GM21515 (cell line): ENCODE measurements around the gene CSNK1G1.

Experiments used
- ATAC-seq: cut with Tn5 transposase; IDR thresholded peaks from one replicate; pipeline ENCODE4 v1.9.1; 2021; ENCODE audit not compliant: unreplicated experiment

Gene CSNK1G1

DNA sequence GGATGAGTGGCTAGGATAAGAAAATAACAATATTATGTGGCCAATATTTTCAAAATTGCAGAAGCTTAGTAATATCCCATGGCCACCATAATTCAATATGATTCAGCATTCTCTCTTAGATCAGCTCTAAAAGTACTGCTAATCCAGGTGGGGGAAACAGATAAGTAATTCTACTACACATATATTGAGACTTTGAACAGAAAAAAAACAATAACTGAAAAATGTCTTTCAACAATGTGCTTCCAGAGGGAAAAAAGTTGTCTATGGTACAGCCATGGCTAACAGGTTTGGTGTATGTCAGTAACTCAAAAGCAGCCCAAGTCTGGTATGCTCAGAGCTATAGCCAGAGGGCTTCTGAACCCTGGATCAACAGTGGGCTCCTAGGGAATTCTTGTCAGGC is 150.8 kb downstream of the CSNK1G1 start:
- no peak for ATAC-seq

DNA sequence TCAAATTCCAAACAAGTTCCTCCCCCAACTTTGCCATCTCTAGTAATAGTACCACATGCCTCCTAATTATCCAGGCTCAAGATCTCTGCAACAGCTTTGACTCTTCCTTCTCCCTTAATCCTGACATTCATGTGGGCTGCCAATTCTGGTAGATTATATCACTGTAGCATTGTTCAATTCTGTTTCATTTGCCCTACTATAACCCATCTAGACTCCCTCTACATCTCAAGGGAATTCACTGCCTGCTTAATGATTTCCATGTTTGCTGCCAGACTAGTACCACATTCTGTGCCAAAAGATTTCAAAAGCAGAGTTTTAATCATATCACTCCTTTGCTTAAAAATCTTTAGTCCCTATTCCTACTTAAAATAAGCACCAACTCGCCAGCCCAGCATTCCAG is 158.5 kb downstream of the CSNK1G1 start:
- ATAC-seq: no peak

DNA sequence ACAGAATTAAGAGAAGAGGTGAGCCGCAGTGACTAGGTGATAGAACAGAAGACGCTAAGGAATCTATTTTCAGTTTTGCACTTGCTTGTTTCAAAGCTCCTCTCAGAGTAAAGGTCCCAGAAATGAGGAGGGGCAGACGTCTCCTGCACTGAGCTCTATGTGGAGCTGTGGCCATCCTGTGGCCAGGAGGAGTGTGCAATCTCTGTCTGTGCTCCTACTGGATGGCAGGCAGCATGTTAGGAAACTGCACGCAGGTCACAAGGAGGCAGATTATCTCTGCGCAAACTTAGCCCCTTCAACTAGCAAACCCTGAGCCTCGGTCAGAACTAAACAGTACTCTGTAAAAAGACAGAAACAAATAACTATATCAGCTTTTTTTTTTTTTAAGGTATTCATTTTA is 162.0 kb downstream of the CSNK1G1 start:
- no peak for ATAC-seq

DNA sequence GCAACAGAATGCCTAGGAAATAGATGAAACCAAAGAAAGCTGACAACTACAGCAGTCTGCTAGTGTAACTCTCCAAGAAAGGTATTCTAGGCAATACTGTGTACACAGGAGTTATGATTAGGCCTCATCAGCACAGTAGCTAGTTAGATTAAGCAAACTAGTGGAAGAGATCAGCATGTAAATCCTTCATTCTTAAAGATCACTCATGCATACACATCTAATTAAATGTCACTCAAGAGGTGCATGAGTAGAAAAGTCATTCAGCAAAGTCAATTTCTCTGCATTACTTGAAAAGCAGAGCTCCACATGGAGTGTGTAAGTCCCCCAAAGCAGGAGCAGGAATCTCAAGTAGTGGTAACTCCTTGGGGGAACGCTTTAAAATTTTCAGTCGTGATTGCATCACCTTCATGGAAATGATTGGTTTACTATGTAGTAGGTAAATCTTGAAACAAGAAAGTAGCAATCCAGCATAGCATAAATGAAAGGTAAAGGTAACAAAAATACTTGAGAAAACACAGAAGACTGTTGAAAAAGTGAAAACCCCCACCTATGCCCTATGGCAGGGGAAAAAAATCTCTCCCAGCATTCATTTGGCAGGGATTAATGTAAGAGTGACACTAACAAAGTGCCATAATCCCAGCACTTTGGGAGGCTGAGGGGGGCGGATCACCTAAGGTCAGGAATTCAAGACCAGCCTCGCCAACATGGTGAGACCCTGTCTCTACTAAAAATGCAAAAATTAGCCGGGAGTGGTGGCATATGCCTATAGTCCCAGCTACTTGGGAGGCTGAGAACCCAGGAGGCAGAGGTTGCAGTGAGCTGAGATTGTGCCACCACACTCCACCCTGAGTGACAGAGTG is 163.8 kb downstream of the CSNK1G1 start:
- ATAC-seq: no peak

DNA sequence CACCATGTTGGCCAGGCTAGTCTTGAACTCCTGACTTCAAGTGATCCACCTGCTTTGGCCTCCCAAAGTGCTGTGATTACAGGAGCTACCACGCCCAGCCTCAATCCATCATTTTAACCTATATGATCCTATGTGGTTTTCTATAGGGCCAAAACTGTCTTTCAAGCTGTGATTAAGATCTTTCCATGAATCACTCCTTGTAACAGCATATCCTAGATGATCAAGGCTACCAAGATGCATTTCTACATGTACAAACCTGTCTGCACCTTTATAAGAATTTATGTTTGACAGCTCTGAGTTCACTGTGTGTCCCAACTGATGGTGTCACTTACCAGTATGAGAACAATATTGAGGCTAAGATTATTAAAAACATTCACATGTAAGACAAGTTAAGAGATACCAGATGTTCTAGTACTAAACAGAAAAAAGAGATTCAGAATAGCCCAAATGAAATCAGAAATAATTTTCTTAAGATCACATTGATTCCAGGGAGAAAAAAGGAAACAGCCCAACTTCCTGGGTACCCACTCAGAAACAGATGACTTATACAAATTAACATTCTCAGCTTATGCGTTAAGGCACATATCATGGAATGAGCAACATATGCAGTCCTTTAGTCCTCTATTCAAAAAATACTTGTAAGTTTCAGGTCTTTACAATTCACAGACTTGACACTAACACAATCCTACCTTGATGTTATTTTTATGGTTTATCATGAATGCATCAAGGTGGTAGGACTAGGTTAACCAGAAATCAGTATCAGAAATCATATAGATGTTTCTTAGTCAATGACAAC is 168.4 kb downstream of the CSNK1G1 start:
- no peak for ATAC-seq

DNA sequence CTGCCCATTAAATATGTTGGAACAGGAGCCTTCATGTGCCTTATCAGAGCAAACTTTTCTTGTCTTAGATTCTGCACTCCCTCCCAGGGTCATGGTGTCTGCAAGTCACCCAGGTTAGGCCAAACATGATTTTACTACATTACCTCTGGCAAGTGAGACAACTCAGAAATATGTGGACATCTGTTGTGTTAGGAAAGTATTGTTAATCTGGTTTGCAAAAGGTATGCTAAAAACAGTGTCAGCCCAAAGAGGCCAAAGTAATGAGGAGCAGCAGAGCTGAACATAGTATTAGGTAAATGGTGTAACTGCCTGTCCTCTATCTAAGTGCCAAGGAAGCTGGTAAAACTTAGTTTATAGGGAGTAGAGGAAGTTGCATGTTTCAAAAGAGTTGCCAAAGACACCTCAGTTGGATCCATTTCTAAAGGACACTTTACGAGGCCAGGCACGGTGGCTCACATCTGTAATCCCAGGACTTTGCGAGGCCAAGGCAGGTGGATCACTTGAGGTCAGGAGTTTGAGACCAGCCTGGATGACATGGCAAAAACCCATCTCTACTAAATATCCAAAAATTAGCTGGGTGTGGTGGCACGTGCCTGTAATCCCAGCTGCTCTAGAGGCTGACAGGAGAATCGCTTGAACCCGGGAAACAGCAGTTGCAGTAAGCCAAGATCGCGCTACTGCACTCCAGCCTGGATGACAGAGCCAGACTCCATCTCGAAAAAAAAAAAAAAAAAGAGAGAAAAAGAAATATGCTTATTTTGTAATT is 170.6 kb downstream of the CSNK1G1 start:
- no peak for ATAC-seq

DNA sequence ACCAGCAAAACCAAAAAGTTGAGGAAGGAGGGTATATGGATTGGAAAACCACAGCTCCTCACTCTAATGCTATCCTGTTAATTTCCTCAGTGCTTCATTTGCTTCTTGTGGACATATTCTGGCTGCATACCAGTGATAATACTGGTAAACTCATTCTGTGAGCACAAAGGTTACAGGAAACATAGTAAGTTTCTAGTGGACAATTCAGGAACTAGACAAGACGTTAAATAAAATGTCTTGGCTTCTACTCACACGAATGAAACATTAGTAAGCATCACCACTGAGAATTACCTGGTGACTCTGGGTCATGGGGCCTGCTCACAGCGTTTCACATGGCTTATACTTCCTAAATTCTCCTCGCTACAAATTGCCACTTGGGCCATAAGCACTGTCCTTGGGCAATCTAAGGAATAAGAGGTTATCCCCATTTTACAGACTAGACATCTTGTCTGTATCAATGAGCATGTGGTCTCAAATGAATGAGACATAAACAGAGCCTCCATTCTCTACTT is 173.1 kb downstream of the CSNK1G1 start:
- ATAC-seq: no peak

DNA sequence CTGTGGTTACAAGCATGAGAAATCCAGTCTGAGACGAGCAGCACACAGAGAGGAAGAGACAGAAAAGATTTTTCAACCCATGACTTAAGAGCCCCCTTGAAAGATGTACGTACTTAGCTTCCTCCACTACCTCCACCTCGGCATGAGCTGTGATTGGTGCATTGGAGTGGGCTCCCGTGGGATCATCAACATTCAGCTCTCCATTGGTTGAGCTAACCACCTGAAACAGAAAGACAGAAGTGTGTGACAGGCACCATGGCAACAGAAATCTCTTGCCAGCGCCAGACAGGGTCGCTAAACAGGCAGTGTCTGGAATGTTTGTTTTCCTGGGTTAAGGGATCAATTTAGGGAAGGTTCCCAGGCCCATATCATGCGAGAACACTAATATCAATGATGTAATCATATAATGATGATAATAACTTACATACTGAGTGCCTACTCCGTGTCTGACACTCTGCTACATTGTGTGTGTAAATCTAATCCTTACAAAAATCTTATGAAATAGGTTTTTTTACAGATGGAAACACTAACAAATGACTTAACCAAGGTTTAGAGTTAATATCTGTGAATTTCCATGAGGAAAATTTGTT is 175.6 kb downstream of the CSNK1G1 start:
- ATAC-seq: no peak

DNA sequence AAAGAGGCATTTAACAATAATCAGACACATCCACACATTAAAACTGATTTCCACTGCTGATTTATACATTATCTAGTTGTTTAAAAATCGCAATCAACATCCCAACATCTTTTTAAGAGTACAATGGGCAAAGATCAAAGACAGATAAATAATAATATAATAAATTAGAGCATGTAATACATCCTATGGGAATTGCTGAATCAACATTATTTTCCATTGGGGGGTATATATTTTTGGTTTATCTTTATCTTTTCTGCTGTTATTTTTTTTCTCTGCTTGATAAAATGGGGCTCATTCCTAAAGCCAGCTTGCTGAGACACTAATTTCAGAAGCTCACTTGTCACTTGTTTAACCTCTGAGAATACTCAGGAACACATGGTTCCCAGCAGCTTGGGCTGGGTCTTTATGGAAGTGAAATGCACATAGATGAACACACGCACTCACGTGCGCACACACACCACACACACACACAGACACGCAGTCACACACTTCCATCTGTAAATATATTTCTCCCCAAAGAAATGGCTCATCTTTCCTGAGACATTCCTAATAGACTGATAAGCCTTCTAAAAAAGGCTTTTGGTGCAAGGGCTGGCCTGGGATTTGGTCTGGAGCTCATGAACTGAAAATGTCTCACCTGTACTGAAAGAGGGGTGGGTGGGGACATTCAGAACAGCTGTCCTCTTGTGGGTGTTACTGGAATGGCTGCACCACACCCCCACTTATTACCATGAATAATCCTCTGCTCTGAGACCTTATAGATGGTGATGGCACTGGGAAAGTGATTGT is 189.7 kb downstream of the CSNK1G1 start:
- no peak for ATAC-seq

DNA sequence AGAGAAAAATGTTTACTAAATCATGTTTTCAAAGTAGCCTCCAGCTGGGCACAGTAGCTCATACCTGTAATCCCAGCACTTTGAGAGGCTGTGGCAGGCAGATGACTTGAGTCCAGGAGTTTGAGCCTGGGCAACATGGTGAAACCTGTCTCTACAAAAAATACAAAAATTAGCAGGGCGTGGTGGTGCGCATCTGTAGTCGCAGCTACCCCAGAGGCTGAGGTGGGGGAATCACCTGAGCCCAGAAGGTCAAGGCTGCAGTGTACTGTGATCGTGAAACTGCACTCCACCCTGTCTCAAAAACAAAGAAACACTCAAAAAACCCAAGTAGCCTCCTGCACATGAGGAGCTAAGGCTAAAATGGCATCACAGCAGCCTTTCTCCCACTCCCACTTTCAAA is 191.5 kb downstream of the CSNK1G1 start:
- ATAC-seq: no peak

DNA sequence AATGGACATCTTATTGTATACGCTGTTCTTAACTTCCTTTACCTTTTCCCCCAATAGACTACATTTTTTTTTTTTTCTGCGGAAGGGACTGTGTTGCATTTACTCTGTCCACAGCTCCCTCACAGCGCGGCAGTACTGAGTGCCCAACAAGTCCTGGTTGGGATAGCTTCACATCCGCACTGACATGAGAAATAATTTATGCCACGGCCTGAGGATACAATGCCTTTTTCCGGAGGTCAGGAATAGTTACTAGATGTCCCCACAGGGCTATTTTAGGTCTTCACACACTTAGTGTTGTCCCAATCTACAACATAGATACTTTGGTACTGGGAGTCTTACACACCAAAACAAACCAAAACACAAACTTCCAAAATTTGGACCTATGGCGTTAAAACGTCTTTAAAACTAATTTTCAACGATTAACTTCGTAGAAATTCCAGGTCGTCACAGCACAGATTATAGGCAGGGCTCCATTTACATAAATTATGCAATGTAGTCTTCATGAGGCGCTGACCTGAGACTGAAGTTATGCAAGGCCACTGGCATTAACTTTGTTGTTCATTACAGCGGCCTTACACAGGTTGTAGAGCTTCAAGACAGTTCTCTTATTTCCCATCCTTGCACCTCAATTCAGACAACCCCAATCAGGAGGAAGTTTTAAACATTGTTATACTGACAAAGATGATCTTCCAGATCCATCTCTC is 192.2 kb downstream of the CSNK1G1 start:
- peak; percentile 11 for ATAC-seq

DNA sequence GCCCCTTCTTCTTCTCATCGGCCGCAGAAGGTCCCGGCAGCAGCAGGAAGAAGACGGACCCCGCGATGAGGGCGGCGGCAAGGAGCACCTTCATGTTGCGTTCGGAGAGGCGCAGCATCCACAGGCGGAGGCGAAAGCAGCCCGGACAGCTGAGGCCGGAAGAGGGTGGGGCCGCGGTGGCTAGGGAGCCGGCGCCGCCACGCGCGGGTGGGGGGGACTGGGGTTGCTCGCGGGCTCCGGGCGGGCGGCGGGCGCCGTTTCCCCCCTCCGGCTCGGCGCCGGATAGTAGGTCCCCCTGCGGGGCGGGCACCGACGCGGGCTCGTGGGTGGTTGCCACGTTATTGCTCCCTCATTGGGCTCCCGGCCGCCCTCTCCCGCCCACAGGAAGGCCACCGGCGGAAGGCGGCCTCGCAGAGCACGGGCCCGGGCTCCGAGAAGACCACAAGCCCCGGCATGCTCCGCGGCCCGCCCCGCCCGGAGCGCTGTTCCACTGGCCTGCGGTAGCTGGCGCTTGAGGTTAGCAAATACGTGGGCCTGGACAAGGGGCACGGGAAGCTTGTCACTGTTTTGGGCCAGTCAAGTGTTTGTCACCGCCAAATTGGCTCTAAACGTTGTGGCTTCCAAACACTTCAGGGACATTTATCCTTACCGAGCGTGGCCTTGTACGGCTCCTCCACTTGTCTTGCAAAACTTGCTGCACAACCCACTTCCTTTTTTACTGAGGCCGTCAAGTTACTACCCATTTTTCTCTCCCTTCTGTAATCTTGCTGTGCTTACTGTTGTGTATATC is 192.9 kb downstream of the CSNK1G1 start, which contains the start of gene PPIB:
PPIB (minus strand) TSS at position 154 of the 790 bp plus-strand sequence; CDS start at position 118, 36 bp downstream.
- peak; percentile 88 for ATAC-seq

DNA sequence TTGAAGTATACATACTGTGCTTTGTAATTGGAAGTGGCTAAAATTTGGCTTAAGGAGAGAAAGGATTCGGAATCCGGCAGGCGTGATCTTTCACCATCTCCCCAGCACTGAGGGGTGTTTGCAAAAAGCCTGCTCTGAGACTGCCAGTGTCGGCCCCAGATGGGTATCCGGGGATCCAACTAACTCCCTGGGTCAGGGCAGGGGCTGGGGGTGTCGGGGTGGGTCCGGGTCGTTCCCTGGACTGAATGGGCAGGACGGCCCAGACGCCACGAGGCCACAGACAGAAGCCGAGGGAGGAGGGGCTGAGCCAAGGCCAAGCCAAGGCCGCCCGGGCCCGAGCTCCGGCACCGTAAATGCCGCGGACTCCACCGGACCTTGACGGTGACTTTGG is 193.5 kb downstream of the CSNK1G1 start:
- ATAC-seq: no peak

DNA sequence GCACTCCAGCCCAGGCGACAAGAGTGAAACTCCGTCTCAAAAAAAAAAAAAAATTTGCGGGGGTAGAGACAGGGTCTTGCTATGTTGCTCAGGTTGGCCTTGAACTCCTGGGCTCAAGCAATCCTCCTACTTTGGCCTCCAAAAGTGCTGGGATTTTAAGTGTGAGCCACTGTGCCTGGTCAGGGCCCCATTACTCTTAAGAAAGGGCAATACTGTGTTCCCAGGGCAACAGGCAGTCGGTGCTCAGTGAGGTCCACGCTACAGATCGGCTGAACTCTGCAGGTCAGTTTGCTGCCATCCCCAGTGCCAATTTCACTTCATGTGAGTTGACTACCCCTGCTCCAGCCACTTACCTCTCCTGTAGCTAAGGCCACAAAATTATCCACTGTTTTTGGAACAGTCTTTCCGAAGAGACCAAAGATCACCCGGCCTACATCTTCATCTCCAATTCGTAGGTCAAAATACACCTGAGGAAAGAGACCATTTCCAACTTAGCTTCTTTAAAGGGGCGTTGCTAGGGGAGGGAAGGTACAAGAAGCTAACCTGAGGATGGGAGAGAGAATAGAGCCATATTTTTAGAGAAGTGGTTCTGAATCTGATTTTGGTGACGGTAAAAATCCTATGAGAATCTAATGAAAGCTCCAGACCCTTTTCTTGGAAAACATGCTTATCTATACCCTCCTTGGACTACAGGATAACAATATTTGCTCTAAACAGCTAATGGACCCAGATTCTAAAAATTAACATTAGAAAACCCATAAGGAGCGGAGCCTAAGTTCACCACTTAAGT is 194.1 kb downstream of the CSNK1G1 start:
- ATAC-seq: no peak

DNA sequence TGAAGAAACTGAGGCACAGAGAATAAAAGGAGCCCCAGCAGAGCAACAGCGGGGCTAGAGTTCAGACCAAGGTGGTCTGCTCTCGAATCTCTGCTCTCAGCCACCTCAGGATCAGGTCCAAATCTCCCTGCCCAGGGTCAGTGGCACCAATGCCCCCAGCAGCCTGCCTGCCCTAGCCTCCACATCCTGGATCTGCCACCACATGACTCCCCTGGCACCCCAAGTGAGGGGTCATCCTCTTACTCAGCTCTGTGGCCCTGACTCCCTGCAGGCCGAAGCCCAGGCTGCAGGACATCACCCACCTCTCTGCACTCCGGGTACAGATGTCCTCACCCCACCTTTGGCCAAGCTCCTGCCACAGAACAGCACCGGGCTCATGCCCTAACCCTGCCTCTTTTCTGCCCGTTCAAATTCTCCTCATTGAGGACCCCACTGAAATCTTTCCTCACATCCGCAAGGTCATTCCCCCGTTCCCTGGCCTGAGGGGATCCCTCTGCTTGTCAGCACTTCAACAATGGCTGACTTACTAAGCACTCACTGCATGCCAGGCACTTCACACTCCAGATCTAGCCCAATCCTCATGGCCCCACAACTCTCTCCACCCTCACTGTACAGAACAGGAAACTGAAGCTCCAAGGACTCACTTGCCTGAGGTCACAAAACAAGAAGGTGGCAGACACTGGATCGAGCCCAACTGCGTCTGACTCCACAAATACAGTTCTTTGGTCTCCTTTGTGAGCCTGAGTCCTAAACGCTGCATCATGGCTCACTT is 197.4 kb downstream of the CSNK1G1 start:
- ATAC-seq: no peak

DNA sequence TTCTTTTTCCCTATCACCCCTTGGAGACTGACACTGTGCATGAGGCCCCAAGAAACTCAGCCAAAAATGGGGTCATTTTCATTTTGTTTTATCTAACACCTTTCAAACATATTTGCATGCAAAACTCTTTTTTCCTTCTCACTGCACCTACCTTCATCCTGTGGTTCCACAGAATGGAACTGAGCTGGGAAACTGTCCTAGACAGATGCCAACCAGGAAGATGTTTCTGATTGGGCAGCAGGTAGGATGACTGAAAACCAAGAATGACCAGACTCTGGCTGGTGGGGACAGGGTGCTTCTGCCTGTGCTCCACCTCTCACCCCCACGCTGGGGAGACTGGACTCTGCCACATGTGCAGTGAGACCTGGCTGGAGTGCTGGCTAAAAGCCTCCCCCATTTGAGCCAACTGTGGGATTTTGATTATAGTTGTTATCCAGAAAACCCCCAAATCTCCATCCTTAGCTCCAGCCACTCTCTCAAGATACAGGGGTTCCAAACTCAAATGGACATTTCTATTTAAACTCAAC is 198.3 kb downstream of the CSNK1G1 start:
- ATAC-seq: no peak
